GM19397 (cell line): Measurements from ENCODE around the gene RAB28.

Source experiments
- ATAC-seq: cut with Tn5 transposase; IDR thresholded peaks from one replicate; pipeline ENCODE4 v1.9.1; 2021; ENCODE audit warnings: mild to moderate bottlenecking, moderate library complexity; ENCODE audit not compliant: unreplicated experiment

RAB28 gene

DNA sequence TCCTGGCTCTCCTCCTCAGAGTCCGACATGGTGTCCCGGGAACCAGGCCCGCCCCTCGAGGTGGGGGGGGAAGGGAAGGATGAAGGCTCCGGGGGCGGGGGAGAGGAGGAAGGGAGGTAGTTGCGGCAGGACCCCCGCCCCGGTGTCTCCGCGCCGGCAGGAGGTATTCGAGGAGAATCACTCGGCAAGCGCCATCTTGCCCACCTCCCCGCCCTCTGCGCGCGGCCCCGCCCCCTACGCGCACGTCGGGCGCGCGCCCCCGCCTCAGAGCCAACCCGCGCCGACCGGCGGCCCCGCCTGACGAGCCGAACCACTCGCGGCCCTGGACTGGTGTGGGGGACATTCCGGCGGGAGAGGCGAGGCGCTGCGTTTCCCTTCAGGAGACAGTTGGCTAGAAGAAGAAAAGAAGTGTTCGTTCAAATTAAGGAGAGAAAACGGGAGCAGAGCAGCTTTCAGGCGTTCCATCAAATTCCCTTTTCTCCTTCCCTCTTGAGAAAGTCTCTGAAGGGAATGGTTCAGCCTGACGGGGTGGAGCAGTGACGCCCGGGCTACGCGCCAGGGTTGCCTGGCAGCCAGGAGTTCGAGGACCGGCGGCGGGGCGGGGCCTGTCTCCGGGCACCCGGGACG lies at the start of gene RAB28:
Gene RAB28 (minus strand): TSS at position 219 of the 627 bp plus-strand sequence.
- peak; percentile 97 for ATAC-seq

DNA sequence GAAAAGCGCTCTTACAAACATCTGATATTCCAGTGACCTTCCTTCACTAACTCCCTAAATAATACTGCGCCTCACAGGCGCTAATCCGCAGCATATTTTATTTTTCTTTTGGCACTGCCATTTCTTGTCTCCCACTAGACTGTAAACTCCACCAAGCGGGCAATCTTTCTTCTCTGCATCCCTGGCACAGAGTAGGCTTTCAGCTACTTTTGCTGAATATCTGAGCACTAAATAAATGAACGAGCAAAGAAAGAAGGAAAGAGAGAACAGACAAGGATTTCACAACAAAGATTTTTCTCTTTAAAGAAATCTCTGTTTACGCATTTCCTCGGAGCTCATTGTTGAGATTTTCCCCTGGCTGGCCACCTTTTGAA lies 47.5 kb upstream of the RAB28 start:
- no peak for ATAC-seq

DNA sequence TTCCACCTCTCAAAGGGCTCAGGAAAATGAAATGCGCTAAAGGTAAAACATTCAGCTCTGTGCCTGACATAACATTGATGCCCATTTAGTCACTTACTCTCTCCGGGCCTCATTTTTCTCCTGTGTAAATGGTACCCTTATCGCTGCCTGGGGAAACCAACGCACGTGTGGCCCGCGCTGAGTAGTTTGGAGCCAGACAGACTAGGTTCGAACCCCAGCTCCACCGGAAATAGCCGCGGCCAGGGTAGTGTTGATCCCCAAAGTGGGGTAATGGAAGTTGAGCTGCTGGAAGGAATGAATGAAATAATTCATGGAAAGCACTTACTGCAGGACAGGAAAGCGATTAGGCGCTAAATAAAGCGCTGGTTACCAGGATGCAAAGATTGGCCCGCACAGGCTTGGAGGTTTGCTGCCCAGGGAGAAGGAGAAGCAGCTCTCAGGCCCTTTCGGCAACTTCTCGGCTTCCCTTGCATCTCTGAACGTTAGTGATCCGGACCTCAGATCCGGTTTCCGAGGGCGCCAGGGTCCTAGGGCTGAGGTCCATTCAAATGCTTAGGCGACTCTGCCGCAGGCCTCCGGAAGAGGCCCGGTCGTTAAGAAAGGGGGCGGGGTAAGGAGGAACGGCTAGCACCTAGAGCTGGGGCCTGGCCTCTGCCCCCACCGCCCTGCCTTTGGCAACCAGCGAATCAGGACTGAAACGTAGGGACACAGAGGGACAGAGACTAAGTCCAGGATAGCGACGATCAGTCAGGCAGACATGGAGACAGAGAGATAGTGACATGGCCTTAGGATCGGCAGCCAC lies 46.9 kb upstream of the RAB28 start:
- ATAC-seq, result no peak

DNA sequence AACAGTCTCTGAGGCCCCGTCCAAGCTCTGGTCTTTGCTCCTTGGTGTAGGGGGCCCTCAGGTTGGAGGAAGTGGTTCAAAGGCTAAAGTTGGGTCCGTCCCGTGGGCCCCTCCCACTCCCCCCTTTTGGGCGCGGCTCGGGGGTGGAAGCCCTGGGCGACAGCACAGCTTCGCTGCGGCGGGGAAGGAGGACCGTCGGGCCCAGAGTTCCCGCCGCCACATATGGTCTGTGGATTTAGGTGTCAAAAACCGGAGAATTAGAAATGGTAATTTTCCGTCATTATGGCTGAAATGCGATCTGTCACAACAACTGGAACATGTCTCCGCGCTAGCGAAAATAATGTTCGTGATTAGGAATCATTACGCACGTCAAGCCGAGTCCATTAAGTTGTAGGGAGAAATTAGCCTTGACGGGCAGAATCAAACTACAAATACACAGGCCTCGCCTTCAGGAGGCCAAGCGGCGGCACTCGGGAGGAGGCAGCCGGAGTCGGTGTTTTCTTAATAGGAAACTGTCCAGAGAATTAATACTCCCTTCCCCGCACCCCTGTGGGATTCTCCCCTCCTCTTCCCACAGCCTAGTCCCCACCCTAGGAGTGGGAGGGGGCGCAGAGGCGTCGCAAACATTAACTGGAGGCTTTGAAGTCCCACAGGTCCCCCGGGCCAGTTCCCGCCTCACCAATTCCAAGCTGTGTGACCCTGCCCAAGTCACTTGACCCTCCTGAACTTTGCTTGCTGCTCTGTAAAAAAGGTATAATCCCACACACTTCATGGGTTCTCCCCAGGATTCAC lies 45.2 kb upstream of the RAB28 start:
- ATAC-seq, result no peak

DNA sequence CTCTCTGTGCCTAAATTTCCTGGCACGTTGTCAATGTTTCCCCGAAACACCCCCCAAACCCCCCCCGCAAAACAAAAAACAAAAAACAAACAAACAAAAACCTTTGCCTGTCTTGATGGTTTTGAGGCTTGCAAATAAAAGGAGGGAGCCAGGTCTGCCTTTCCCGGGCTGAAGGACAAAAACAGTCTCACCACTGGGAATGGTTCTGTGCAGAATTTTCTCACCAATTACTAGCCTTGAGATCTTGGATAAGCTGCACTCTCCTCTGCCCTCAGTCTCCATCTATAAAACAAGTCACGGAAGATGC lies 44.6 kb upstream of the RAB28 start:
- ATAC-seq, result no peak

- ATAC-seq, result peak; percentile 74
These were observed 44.1 kb upstream of the RAB28 start for GRCh38 chr4:13527981-13528820.

- ATAC-seq, result no peak
These were observed 43.2 kb upstream of the RAB28 start for GRCh38 chr4:13527192-13527980.

DNA sequence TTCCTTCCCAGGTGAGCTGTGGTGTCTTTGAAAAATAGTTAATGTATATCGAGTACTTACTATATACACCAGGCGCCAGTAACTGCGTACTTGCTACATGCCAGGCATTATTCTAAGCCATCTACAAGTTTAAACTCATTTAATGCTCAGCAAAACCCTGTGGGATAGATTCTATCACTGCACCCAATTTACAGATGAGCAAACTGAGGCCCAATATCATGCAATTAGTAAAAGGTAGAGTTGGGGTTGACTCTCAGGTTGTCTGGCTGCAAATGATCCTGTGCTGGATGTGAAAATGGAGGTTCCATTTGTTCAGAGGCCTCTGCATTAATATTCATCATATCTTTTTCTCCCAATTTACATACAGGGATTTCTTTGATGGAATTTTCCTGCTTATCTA lies 42.5 kb upstream of the RAB28 start:
- no peak for ATAC-seq

GRCh38 chr4:13525606-13526281 lies 41.6 kb upstream of the RAB28 start:
- ATAC-seq, result no peak

DNA sequence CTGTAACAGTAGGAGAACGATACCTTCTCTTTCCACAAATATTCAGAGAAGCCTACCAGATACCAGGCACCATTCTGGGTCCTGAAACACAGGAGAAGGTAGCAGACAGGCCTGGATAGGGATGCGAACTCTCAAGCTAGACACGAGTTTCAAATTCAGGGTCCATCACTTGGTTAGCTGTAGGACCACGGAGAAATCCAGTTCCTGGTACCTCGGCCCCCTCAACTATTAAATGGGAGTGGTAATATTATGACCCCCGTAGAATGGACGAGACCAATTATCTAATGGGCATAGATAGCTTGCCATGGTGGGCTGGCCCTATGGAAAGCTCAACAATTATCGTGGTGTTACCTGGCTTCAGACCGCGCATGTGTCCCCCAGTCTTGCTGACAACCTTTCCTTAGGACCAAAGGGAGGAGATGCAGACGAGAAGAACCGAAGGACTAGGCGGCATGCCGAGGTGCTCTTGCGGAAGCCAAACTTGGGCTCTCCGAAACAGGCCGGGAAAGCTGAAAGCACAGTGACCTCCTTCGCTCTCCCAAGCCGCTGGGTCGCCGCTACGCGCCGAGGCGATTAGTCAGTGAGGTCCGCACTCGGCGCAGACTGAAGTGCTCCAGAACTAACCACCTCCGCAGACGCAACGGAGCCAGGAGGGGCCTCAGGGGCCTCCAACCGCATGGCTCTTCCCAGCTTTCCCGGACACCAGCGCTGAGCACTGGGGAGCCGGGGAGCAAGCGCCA lies 40.5 kb upstream of the RAB28 start:
- no peak for ATAC-seq

GRCh38 chr4:13523591-13524503 lies 39.7 kb upstream of the RAB28 start:
- no peak for ATAC-seq

DNA sequence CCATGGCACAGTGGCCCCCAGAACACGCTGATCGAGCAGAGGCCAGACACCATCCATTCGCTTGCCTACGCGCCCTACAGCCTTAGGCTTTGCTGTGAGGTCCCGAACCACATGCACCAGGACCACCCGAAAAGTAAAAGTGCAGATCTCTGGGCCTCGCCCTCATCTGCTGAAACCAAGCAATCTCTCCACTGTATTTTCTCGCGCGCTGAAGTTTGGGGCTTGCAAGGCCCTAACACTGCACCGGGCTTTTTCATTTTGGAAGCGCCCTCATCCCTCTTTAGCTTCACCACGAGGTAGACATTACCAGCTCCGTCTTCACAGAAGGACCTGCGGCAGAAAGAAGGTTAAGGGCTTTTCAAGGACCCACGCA lies 39.0 kb upstream of the RAB28 start:
- ATAC-seq, result no peak

- ATAC-seq, result no peak
These were observed 38.4 kb upstream of the RAB28 start for GRCh38 chr4:13522282-13523104.

DNA sequence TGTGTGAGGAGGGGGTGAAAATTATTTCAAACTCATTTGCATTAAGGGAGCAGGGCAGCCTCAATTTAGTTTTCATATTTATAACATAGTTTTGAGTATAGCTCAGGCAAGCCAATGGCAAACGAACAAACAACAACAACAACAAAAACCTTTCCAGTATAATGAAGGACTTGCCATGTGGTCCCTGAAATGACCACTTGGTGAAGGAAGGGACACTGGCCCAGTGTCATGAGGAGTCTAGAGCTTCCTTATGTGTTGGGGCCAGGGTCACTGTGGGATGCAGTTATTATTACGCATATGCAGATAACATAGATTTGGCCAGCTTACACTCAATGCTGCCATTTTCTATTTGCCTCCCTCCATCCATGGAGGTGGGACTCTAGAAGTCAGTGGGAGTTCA lies 36.9 kb upstream of the RAB28 start:
- ATAC-seq, result no peak

- ATAC-seq, result no peak
These were observed 32.2 kb upstream of the RAB28 start for GRCh38 chr4:13516315-13516860.

GRCh38 chr4:13515268-13515667 lies 31.1 kb upstream of the RAB28 start:
- ATAC-seq, result no peak

DNA sequence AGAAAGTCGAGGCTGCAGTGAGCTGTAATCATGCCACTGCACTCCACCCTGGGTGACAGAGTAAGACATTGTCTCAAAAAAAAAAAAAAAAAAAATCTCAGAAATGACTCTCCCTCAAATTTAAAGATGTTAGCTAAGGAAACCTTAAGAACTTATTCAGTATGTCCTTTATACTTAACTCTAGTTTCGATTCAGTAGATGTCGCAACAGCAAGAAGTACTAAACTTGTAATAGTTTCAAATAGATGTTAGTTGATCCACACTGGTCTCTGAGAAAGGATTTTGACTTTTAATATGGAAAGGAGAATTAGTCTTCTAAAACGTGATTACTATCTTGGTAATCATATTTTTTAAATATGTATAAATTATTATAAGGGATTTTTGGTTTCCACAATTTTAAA lies 30.6 kb upstream of the RAB28 start:
- no peak for ATAC-seq
